Daoy (cell line): Measurements from ENCODE around the gene PALMD. TPM values are rescaled to one million over a fixed set of nuclear protein-coding genes. Genes with fewer than 3 reads are reported as not detected.

Experiments
- DNase-seq: peaks from one replicate; pipeline ENCODE4 v3.0.0-alpha.2; 2015; ENCODE audit warnings: low read depth
- total RNA-seq: library from RNA; depleted of rRNA; stranded (reverse); fragments of >200 nt; shearing (Covaris generic); gene quantifications from 2 replicates; pipeline ENCODE4 v1.2.3, GENCODE V29; 2014

PALMD gene
- total RNA-seq, 1 experiment from 2014 or later: 4.2 TPM

DNA sequence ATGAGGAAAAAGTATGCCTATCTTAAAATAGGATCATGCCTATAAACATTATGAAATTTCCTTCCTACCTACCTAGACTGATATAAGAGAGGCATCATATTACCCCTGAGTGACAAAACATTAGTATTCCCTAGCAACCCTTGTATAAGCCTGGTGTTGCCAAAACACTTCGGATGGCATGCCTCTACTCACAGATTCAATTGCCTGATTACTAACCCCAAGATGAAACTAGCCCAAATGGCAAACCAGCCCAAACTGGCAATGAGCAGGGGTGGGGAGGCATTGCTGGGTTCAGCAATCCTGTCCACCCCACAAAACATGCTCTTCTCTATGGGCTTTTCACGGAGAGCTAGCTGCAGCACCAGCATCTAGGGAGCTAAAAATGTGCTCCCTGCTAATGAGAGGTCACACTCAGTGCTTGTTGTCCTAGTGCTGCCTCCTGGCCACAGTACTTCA, 13.9 kb downstream of the PALMD start:
- DNase-seq: peak; percentile 79

- DNase-seq: no peak
Measured at GRCh38 chr1:99660496-99660895, 14.6 kb downstream of the PALMD start.

- no peak for DNase-seq
Measured at GRCh38 chr1:99661780-99662179, 15.9 kb downstream of the PALMD start.

DNA sequence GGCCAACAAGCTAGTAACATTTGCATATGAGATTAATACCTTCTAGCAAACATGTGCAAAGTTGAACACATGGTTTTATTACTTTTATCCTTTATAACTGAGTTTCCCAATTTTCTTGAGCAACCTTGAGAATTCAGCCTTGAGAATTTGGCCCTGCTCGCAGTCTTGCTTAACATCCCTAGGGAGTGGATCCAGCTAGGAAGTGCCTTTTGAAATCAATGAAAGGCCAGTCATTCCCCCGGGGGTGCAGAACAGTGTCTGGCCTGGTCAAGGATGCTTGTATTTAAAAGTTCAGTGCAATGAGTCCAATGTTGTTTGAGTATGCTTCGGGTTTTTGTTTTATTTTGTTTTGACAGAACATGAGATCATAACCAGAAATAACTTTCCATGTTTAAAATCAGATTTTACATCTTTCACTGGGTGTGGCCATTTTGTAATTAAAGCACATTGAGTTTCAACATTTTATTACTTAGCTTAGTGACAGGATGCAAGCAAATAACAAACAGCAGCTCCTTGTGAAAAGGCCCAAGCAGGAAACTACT, 16.7 kb downstream of the PALMD start:
- DNase-seq: no peak

GRCh38 chr1:99663501-99663900, 17.6 kb downstream of the PALMD start:
- no peak for DNase-seq

DNA sequence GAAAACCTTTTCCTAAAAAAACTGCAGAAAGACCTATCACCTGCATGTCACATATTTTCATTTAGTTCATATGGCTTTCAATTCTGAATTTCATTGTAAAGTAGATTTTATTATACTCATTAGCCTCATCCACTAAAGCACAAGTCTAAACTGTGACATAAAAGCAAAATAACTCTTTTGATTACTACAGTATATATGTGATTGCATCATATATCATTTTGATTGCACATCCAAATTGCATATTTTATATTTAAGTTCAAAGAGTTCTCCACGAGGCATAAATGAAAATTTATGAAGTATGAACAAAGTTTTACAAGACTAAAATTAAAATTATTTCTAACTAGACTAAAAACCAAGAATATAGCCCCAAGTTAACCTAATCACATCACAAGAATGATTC, 19.3 kb downstream of the PALMD start:
- DNase-seq: no peak

- DNase-seq: no peak
Measured at GRCh38 chr1:99669376-99669775, 23.5 kb downstream of the PALMD start.

GRCh38 chr1:99669821-99670220, 23.9 kb downstream of the PALMD start:
- DNase-seq: no peak

- DNase-seq: no peak
Measured at GRCh38 chr1:99670583-99670982, 24.7 kb downstream of the PALMD start.

DNA sequence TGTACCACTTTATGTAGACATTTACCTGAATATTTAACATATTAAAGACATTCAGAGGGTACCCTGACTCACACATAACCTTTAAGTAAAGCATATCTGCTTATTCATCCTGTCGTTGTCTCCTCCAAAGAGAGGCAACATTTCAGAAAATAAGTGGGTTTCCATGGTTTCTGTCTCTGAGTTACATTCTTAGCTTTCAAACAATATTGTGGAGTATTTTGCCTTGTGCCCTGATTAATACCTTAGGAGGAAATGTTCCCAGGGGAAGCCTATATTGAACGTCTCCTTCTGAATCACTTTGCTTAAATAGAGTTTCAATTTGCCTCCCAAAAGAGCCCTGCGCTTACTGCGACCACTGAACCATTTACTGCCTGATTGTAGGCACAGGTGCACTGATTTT, 26.1 kb downstream of the PALMD start:
- no peak for DNase-seq

DNA sequence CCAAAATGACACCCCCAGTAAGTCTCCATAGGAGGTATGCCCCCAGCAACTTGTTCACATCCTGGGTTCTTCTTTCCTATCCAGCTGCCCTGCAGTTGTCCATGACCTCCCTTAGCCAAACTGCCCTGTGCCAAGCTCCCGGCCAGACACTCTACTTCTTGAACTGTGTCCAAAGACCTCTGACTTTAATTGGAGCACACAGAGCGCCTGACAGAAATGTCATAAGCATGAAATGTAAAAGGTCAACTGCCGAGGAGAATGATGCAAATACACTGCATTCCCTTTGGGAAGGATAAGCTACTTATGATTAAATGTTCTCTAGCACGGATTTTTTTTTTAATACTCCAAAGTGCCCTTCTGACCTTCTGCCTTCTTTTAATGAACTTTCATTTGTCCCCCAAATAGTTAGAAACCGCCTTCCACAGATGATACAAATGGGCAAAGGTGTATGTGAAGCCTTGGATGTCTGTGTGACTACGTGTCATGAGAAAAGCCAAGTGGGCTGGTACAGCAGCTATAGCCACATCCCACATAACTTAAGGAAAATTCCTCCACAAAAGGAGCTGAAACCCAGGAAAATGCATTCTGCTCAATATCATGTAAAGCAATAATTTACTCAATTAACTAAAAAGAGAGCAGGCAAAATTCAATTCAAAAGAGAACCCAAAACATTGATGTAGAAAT, 26.8 kb downstream of the PALMD start:
- no peak for DNase-seq

GRCh38 chr1:99673315-99673714, 27.4 kb downstream of the PALMD start:
- DNase-seq: no peak

DNA sequence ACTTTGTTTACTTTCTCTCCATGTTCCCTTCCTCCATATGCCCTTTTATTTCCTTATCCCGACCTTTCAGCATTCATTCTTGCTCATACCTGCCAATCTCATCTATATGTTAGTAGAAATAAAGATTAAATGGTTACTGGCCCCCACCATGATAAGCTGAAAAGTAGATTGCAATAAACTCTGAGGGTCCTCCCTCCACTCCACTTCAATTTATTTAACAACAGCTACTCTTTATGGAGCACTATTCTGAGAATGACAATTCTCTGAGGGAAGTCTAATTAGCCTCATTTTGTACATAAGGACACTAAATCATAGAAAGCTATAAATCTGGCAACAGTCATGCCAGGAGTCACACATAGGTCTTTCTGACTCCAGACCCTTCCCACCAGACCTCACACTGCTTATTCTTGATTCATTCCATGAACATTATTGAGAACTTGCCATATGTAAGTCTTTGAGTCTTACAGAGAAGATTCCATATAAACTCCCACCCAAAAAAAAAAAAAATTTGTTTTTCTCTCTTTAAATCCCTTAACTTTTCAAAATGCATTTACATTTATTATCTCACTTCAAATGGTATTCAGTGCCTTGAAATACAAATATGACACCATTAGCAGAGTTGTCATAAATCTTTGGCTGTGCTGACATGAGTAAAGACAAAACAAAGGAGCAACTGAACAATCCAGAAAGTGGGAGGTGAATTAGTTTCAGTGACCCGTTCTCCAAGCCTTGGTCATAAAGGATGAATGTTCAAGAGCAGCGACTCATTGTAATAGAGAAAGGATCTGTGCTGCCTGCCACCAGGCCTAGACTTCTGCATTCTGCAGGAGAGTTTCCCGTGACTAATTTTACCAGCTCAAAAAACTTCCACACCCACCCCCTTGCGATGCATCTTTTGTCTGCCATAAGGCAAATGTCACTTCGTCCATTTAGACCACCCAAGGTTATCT, 28.5 kb downstream of the PALMD start:
- DNase-seq: no peak

DNA sequence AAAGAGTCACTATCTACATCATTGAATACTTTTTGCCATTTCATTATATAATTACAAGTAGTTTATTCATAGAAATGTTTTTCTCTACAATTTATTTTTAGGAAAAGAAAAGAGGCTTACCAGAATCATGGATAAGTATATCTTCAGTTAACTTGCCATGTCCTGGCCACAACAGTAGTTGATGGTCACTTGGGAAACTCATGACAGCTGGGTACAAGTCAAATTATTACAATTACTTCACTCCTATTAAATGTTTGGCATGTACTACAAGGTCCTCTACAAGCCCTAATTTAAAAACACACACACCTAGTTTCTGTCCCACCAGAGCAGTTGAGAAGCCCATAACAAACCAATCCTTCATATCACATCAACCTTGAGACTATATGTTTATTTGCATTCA, 29.4 kb downstream of the PALMD start:
- DNase-seq: no peak

DNA sequence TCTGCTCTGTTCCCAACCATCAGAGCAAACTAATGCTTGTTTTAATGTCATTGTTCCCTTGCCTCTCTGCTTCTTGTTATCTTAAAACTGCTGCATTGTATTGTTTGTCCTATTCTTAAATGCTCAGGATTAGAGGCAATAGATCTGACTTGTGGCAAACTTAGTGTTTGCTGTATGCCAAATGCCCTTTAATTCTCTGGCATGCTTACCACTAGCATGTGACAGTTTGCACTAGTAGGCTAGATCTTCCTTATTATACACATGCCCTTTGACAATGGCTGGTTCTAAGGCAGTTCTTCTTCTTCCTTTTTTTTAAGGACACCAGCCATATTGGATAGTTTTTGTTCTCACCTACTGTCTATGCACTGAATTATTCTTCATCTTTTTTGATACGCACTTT, 30.1 kb downstream of the PALMD start:
- no peak for DNase-seq

GRCh38 chr1:99676876-99677275, 31.0 kb downstream of the PALMD start:
- no peak for DNase-seq

DNA sequence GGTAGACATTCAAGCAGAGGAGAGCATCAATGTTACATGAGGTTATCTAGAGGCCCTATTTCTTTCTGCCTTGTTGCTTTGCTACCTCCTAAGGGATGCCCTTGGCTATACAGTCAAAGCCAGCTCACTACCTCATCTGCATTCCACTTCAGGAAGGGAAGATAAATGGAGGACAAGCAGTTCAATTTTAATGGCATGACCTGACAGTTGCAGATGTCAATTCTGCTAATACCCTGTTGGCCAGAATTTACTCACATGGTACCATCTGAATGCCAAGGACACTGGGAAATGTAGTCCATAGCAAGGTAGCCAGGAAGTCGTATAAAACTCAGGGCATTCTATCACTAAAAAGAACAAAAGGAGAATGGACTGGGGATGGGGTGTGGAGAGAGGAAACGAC, 31.5 kb downstream of the PALMD start:
- no peak for DNase-seq

GRCh38 chr1:99680270-99680669, 34.4 kb downstream of the PALMD start:
- peak; percentile 92 for DNase-seq

- peak; percentile 75 for DNase-seq
Measured at GRCh38 chr1:99681583-99681982, 35.7 kb downstream of the PALMD start.

GRCh38 chr1:99682291-99682751, 36.4 kb downstream of the PALMD start:
- DNase-seq: peak; percentile 91

GRCh38 chr1:99685516-99686180, 39.7 kb downstream of the PALMD start:
- peak; percentile 91 for DNase-seq

DNA sequence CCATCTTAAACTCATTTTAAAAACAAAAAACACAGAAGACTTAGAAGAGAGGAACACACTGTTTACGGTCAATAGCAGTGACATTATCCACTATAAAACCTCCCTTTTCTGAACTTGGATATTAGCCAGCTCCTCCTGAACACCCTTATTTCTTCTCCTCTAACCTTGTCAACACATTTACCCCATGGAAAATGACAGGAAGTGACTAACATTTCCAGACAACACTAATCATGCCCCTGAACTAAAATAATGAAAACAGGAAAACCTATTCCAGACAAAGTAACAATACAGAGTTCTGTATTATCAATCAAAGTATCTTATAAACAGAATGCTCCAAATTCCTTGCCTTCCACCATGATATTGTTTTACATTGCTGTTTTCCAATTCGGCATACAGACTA, 45.3 kb downstream of the PALMD start:
- peak; percentile 26 for DNase-seq
